Urinary bladder (tissue), 4 donors: Measurements from ENCODE around the gene ATXN1. TPM values are rescaled to one million over a fixed set of nuclear protein-coding genes. Genes with fewer than 3 reads are reported as not detected.

Experiments
- DNase-seq: peaks from one replicate; pipeline ENCODE4 v3.0.0-alpha.2; 2015; ENCODE audit errors: extremely low spot score
- H3K27ac ChIP-seq: one replicate; pipeline ENCODE4 v1.5.1; 2013; ENCODE audit warnings: low read depth, mild to moderate bottlenecking, moderate library complexity
- H3K36me3 ChIP-seq: one replicate; pipeline ENCODE4 v1.6.1; 2013; ENCODE audit warnings: mild to moderate bottlenecking, moderate library complexity; ENCODE audit not compliant: insufficient read depth
- H3K4me1 ChIP-seq: one replicate; pipeline ENCODE4 v1.6.1; 2013; ENCODE audit warnings: mild to moderate bottlenecking, moderate library complexity; ENCODE audit not compliant: insufficient read depth
- H3K4me3 ChIP-seq: one replicate; pipeline ENCODE4 v1.5.1; 2013; ENCODE audit warnings: low read depth, low read length
- WGBS: extraction: QIAGEN DNeasy Blood & Tissue Kit; methylation state at CpG from one replicate; pipeline ENCODE4 v1.1.7; 2013; 5-methylcytosine and 5-hydroxymethylcytosine counted together
- polyA plus RNA-seq: library from polyadenylated mRNA; stranded (reverse); fragments of 200-250 nt; gene quantifications from one replicate; pipeline ENCODE4 v1.2.3, GENCODE V29; 2013
- total RNA-seq: library from RNA; depleted of rRNA; stranded (reverse); fragments of >200 nt; gene quantifications from one replicate; pipeline ENCODE4 v1.2.3, GENCODE V29; 2014
- donor health status: healthy with polysubstance abuse.
- donor health status: healthy.

Gene ATXN1
- total and polyA plus RNA-seq, 2 donors: 15.8 to 137 TPM

DNA sequence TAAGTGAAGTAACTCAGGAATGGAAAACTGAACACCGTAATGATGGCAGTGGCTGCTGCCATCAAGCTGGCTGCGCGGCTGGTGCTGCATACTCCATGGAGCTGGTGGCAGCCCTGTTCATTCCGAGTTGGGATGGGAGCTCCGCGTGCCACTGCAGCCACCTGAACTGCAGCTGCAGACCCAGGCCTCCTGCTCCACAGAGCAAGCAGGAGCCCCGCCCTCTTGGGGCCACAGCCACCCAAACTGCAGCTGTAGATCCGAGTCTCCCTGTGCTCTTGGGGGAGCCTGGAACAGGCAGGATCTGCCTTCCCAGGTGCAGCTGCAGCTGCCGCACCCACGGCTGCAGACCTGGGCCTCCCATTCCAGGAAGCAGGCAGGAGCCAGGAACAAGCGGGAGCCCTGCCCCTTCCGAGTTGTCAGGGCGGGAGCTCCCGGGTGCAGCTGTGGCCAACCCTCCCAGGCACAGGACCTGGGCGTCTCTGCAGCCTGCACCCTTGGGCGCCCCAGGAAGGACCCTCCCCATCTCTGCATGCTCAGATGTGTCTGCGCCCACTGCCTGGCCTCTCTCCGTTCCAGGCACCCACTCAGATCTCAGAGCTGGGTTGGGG is 402.6 kb downstream of the ATXN1 start:
- WGBS: 83% methylated on average over 18 of the region's 18 CpGs
- H3K36me3 ChIP-seq: no peaks in the 10 kb centered on the region
- H3K27ac ChIP-seq: no peak overlapping the region
- H3K4me3 ChIP-seq: no peak overlapping the region
- no peak for DNase-seq
- H3K4me1 ChIP-seq: no peaks in the 10 kb centered on the region

GRCh38 chr6:16355699-16356446 is 405.4 kb downstream of the ATXN1 start:
- Histone ChIP-seq H3K4me1 (no peaks in the 10 kb centered on the region), H3K36me3 (no peaks in the 10 kb centered on the region), H3K4me3 (no peak overlapping the region), H3K27ac (no peak overlapping the region)
- no peak for DNase-seq
- WGBS: 82% methylated on average over 16 of the region's 16 CpGs

DNA sequence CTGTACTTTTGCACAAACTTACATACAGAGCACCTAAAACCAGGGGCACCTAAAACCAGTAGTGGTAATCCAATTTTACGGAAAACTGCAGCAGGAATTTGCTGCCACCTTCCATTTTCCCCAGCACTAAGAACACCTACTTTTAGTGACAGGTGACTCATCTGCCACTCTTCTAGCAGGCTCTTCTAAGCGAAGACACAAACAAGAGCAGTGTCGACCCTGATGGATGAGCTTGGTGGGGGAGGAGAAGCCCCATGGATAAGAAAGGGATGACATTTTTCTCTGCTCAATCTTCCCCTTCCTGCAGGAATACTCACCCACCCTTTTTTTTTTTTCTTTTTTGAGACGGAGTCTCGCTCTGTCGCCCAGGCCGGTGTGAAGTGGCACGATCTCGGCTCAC is 406.0 kb downstream of the ATXN1 start:
- no peak overlapping the region for H3K4me3 ChIP-seq
- H3K27ac ChIP-seq: no peak overlapping the region
- H3K4me1 ChIP-seq: no peaks in the 10 kb centered on the region
- no peaks in the 10 kb centered on the region for H3K36me3 ChIP-seq
- 94% methylated on average over 9 of the region's 9 CpGs for WGBS
- DNase-seq: no peak

GRCh38 chr6:16354692-16355091 is 406.6 kb downstream of the ATXN1 start:
- Histone ChIP-seq H3K36me3 (no peaks in the 10 kb centered on the region), H3K4me1 (no peaks in the 10 kb centered on the region), H3K27ac (no peak overlapping the region), H3K4me3 (no peak overlapping the region)
- WGBS: 88% methylated on average over 1 of the region's 1 CpG
- DNase-seq: no peak

DNA sequence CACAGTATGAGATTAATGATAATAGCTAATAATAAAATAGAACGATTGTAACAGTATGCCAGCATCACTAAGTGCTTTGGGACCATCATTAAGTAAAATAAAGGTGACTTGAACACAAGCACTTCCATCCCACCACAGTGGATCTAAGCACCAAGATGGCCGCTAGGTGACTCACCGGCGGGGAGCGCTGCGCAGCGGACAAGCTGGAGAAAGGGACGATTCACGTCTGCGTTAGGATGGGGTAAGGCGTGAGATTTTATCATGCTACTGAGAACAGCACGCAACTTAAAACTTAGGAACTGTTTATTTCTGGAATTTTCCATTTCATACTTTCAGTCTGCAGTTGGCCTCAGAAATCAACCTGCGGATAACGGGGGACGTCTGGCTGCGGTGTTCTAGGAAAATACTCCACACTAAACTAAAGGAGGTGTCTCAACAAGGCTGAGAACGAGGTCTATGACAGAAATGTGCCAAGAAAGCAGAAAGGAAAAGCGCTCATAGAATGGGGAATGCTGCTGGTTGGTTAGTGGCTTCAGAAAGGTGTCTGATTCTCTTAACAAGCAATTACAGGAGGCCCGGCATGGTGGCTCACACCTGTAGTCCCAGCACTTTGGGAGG is 408.3 kb downstream of the ATXN1 start:
- Histone ChIP-seq H3K36me3 (no peaks in the 10 kb centered on the region), H3K4me3 (no peak overlapping the region), H3K27ac (no peak overlapping the region), H3K4me1 (no peaks in the 10 kb centered on the region)
- WGBS: 92% methylated on average over 19 of the region's 19 CpGs
- DNase-seq: no peak

DNA sequence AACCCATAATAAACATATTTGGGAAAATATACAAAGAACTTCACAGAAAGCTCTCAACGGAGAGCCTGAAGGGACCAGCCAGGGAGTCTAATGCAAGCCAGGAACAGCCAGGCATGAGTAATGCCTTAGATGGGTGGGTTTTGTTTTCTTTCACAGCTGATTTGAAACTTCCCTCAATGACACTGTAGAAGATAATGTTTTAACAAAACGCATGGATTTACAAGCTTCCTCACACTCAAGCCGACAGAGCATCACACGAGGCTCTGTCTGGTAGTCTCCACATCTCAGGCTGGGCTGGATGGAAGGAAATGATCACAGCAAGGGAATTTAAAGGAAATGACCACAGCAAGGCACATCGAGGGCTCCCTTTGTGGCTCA is 409.0 kb downstream of the ATXN1 start:
- H3K4me3 ChIP-seq: no peak overlapping the region
- 30% methylated on average over 5 of the region's 5 CpGs for WGBS
- no peak for DNase-seq

GRCh38 chr6:16349544-16349943 is 411.7 kb downstream of the ATXN1 start:
- DNase-seq: no peak
- Histone ChIP-seq H3K36me3 (no peaks in the 10 kb centered on the region), H3K4me1 (peaks cover under 1% of the 10 kb centered on the region), H3K27ac (no peak overlapping the region), H3K4me3 (no peak overlapping the region)
- WGBS: 64% methylated on average over 2 of the region's 2 CpGs

More for the DNA sequence above, 409.0 kb downstream of the ATXN1 start:
- Histone ChIP-seq H3K4me1 (no peaks in the 10 kb centered on the region), H3K36me3 (no peaks in the 10 kb centered on the region), H3K27ac (no peak overlapping the region)

GRCh38 chr6:16346831-16347230 is 414.4 kb downstream of the ATXN1 start:
- Histone ChIP-seq H3K36me3 (no peaks in the 10 kb centered on the region), H3K27ac (no peak overlapping the region), H3K4me3 (no peak overlapping the region), H3K4me1 (peaks cover 3% of the 10 kb centered on the region)
- WGBS: 97% methylated on average over 32 of the region's 32 CpGs
- no peak for DNase-seq

- H3K4me3 ChIP-seq: no peak overlapping the region
- 61% methylated on average over 16 of the region's 16 CpGs for WGBS
- H3K36me3 ChIP-seq: no peaks in the 10 kb centered on the region
- DNase-seq: no peak
- H3K27ac ChIP-seq: no peak overlapping the region
- H3K4me1 ChIP-seq: peaks cover 3% of the 10 kb centered on the region
These were observed 415.6 kb downstream of the ATXN1 start for GRCh38 chr6:16345449-16346330.

- Histone ChIP-seq H3K27ac (no peak overlapping the region), H3K4me3 (no peak overlapping the region), H3K4me1 (peaks cover 3% of the 10 kb centered on the region), H3K36me3 (no peaks in the 10 kb centered on the region)
- 60% methylated on average over 6 of the region's 6 CpGs for WGBS
- DNase-seq: no peak
These were observed 416.5 kb downstream of the ATXN1 start for GRCh38 chr6:16344756-16345155.

DNA sequence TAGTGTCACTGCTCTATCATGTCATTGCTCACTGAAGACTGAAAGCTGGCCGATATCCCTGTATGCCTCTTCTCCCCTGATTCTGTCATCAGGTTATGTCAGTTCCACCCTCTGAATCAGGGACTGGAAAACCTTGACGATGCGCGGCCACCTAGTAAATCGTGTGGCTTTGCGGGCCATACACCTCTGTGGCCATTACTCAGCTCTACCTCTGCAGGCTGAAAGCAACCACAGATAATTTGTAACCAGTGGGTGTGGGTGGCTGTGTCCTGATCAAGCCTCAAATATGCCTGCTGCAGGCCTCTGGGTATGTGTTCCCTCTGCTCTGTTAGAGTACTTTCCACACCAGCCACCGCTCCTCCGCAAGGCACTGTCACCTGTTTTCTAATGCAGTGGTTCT is 417.7 kb downstream of the ATXN1 start:
- H3K4me3 ChIP-seq: no peak overlapping the region
- H3K36me3 ChIP-seq: no peaks in the 10 kb centered on the region
- no peak overlapping the region for H3K27ac ChIP-seq
- 96% methylated on average over 8 of the region's 8 CpGs for WGBS
- H3K4me1 ChIP-seq: peaks cover 3% of the 10 kb centered on the region
- DNase-seq: no peak

DNA sequence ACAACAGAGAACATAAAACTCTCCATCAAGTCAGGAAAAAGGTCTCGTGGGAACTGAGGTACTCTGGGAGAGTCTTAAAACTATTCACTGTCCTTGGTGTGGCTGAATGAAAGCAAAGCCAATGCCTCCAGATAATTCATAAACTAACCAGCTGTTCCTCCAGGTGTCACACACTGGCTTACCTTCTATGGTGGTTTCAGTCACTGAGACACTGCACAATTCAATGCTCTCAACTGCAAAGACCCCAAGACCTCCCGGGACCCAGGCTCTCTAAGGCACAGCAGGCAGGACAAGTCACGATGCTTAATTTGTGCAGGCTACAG is 422.0 kb downstream of the ATXN1 start:
- Histone ChIP-seq H3K36me3 (no peaks in the 10 kb centered on the region), H3K4me1 (no peaks in the 10 kb centered on the region), H3K27ac (no peak overlapping the region), H3K4me3 (no peak overlapping the region)
- DNase-seq: no peak
- 50% methylated on average over 3 of the region's 3 CpGs for WGBS

DNA sequence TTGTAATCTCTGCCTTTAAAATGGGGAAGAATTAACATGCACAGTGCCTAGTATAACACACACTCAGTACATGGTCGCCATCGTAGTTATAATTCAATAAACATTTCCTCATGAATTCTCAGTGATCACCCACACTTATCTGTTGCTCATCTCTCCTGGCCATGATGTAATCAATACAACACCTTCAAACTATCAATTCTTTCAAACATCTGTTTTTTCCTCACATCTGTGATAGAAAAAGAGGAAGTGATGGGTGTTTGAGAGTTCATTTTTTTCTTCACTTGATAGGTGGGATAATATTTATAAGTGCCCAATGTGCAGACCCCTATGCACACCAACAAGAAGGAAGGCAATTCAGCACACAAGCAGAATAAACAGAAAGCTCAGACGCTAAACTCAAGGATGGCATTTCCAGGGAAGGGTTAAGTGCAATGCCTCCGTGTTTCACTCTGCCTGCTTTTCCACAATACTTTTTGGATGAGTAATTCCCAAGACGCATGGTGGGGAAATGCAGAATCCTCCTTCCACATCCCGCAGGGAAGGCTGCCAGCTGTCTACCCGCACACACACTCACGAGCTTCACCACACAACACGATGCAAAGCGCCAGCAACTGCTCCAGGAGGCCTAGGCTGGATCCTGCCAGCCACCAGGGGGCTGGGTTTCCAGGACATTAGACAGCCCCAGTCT is 422.5 kb downstream of the ATXN1 start:
- WGBS: 23% methylated on average over 10 of the region's 10 CpGs
- no peak overlapping the region for H3K4me3 ChIP-seq
- no peak for DNase-seq
- H3K4me1 ChIP-seq: no peaks in the 10 kb centered on the region
- no peaks in the 10 kb centered on the region for H3K36me3 ChIP-seq
- no peak overlapping the region for H3K27ac ChIP-seq
